Thyroid gland (tissue), 4 donors: Measurements from ENCODE around the gene GALT.

ENCODE experiments used
- CTCF ChIP-seq, 6 experiments: fragments of 200-600 bp in 3 of 6; fragments of 450-650 bp in 3 of 6; sonication (generic) in 3 of 6; IDR thresholded peaks; one replicate each; pipeline ENCODE4 v1.5.1; 2016 to 2019; ENCODE audit warnings: antibody characterized with exemption in 6 of 6, mild to moderate bottlenecking in 2 of 6, inconsistent platforms in 1 of 6, moderate library complexity in 1 of 6
- POLR2A ChIP-seq, 2 donors: fragments of 450-650 bp; IDR thresholded peaks; one replicate each; pipeline ENCODE4 v1.6.1; 2017; ENCODE audit warnings: antibody characterized with exemption in 2 of 2, mild to moderate bottlenecking in 2 of 2, moderate library complexity in 1 of 2

GRCh38 chr9:34694811-34695210 lies 48.3 kb downstream of the GALT start:
- TF ChIP-seq POLR2A (IDR thresholded peaks at IDR 0.05) (no peak), CTCF (IDR thresholded peaks at IDR 0.05) (no peak)
